Measurements from ENCODE around the gene RALY. TPM values are rescaled to one million over a fixed set of nuclear protein-coding genes. Genes with fewer than 3 reads are reported as not detected.

RALY gene
- total RNA-seq, 3 donors from 2014 or later = 152 to 229 (median 215) TPM

- Histone ChIP-seq H3K36me3 (ENCODE audit: low read depth) (no peaks in the 10 kb centered on the region), H3K4me3 (no peak overlapping the region), H3K4me1 (ENCODE audit: low read depth) (peaks cover 26% of the 10 kb centered on the region), H3K9me3 (no peaks in the 10 kb centered on the region)
- DNase-seq (no peak), ATAC-seq (peak; percentile 52)
- intact Hi-C loops (cut with DNase I, micrococcal nuclease) = no loop called here
- TF ChIP-seq CTCF (IDR thresholded peaks at IDR 0.05) = no peak
Observed at GRCh38 chr20:34037121-34037520, 43.4 kb downstream of the RALY start.

DNA sequence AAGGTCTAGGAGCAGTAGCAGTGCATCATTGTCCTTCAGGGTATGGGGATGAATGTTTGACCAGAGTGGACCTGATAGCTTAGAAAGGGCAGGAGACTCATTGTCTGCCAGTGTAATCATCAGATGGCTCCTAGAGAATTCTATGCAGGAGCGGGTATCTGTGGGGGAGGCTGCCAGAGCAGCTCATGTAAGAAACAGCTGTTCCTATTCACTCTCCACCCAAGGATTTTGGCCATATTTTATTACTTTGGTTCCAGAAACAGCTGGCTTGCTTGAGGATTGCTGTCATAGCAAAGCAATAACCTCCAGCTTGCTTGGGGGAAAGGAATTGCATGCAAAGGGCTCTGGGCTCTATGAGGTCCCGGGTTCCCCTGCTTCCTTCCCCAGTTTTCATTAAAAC is 44.1 kb downstream of the RALY start:
- TF ChIP-seq CTCF (IDR thresholded peaks at IDR 0.05) = no peak
- peaks cover 30% of the 10 kb centered on the region for H3K4me1 ChIP-seq (ENCODE audit: low read depth)
- intact Hi-C loops (cut with DNase I, micrococcal nuclease) = no loop called here
- ATAC-seq = peak; percentile 52
- no peak for DNase-seq
- no peak overlapping the region for H3K4me3 ChIP-seq
- no peaks in the 10 kb centered on the region for H3K9me3 ChIP-seq
- no peaks in the 10 kb centered on the region for H3K36me3 ChIP-seq (ENCODE audit: low read depth)

GRCh38 chr20:34040300-34040995 is 46.7 kb downstream of the RALY start:
- DNase-seq (no peak), ATAC-seq (no peak)
- Histone ChIP-seq H3K9me3 (no peaks in the 10 kb centered on the region), H3K4me1 (ENCODE audit: low read depth) (peaks cover 35% of the 10 kb centered on the region), H3K4me3 (no peak overlapping the region), H3K36me3 (ENCODE audit: low read depth) (no peaks in the 10 kb centered on the region)
- intact Hi-C loops (cut with DNase I, micrococcal nuclease) = no loop called here
- TF ChIP-seq CTCF (IDR thresholded peaks at IDR 0.05) = no peak

GRCh38 chr20:34041226-34041625 is 47.5 kb downstream of the RALY start:
- TF ChIP-seq CTCF (IDR thresholded peaks at IDR 0.05) = no peak
- Histone ChIP-seq H3K4me3 (no peak overlapping the region), H3K4me1 (ENCODE audit: low read depth) (peaks cover 37% of the 10 kb centered on the region), H3K36me3 (ENCODE audit: low read depth) (no peaks in the 10 kb centered on the region), H3K9me3 (no peaks in the 10 kb centered on the region)
- ATAC-seq (no peak), DNase-seq (no peak)
- intact Hi-C loops (cut with DNase I, micrococcal nuclease) = no loop called here

DNA sequence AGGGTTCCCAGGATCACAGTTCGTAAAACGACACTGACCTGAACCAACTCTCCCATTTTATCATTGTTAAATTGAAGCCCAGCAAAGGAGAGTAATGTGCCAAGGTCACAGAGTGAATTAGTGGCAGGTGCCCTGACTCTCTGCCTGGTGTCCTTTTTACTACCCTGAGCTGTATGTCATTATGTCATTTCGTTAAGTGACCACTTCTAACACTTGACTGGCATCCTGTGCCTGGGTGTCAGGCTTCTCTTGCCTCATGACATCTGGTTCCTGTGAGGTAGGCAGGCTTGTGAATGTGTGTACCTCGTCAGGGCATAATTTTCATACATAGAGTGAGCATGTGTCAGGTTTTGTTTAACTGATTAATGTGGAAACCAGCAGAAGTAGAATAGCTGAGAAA is 48.6 kb downstream of the RALY start:
- no peaks in the 10 kb centered on the region for H3K36me3 ChIP-seq (ENCODE audit: low read depth)
- intact Hi-C loops (cut with DNase I, micrococcal nuclease) = no loop called here
- no peak overlapping the region for H3K4me3 ChIP-seq
- H3K9me3 ChIP-seq = no peaks in the 10 kb centered on the region
- H3K4me1 ChIP-seq (ENCODE audit: low read depth) = peaks cover 30% of the 10 kb centered on the region
- no peak for TF ChIP-seq CTCF (IDR thresholded peaks at IDR 0.05)
- DNase-seq (no peak), ATAC-seq (no peak)

- Histone ChIP-seq H3K4me3 (no peak overlapping the region), H3K36me3 (ENCODE audit: low read depth) (no peaks in the 10 kb centered on the region), H3K9me3 (no peaks in the 10 kb centered on the region), H3K4me1 (ENCODE audit: low read depth) (peaks cover 23% of the 10 kb centered on the region)
- TF ChIP-seq CTCF (IDR thresholded peaks at IDR 0.05) = no peak
- ATAC-seq (no peak), DNase-seq (no peak)
- intact Hi-C loops (cut with DNase I, micrococcal nuclease) = no loop called here
Observed at GRCh38 chr20:34043025-34043424, 49.3 kb downstream of the RALY start.
